Osteocyte (in vitro differentiated cells): ENCODE measurements around the gene ZSCAN30. TPM values are rescaled to one million over a fixed set of nuclear protein-coding genes. Genes with fewer than 3 reads are reported as not detected.

Source experiments
- DNase-seq: peaks from one replicate; pipeline ENCODE4 v3.0.0; 2021; ENCODE audit warnings: mixed read lengths; ENCODE audit not compliant: unreplicated experiment; ENCODE audit errors: extremely low spot score
- H3K27ac Mint-ChIP-seq: one replicate; pipeline ENCODE4 v1.8.0; 2021; ENCODE audit warnings: mild to moderate bottlenecking, mixed read lengths; ENCODE audit not compliant: unreplicated experiment
- H3K27me3 Mint-ChIP-seq: one replicate; pipeline ENCODE4 v1.8.0; 2021; ENCODE audit warnings: mixed read lengths; ENCODE audit not compliant: unreplicated experiment
- H3K36me3 Mint-ChIP-seq: one replicate; pipeline ENCODE4 v1.8.0; 2021; ENCODE audit warnings: mixed read lengths; ENCODE audit not compliant: unreplicated experiment
- H3K4me1 Mint-ChIP-seq: one replicate; pipeline ENCODE4 v1.8.0; 2021; ENCODE audit warnings: mixed read lengths; ENCODE audit not compliant: unreplicated experiment
- H3K4me3 Mint-ChIP-seq: one replicate; pipeline ENCODE4 v1.8.0; 2021; ENCODE audit warnings: mild to moderate bottlenecking, moderate library complexity, mixed read lengths; ENCODE audit not compliant: unreplicated experiment
- H3K9me3 Mint-ChIP-seq: one replicate; pipeline ENCODE4 v1.8.0; 2021; ENCODE audit warnings: mixed read lengths; ENCODE audit not compliant: unreplicated experiment
- total RNA-seq: library from RNA; stranded (reverse); gene quantifications from 2 replicates; pipeline ENCODE4 v1.2.1, GENCODE V29; 2021
- TF ChIP-seq, protein P1 (sequence below): fragments of 200-600 bp; sonication (generic); IDR thresholded peaks from 2 replicates; pipeline ENCODE4 v1.5.0; 2021; ENCODE audit warnings: antibody characterized with exemption, mild to moderate bottlenecking, moderate library complexity

ZSCAN30 gene
- total RNA-seq, 1 donor from 2014 or later, result 12.8 TPM

DNA sequence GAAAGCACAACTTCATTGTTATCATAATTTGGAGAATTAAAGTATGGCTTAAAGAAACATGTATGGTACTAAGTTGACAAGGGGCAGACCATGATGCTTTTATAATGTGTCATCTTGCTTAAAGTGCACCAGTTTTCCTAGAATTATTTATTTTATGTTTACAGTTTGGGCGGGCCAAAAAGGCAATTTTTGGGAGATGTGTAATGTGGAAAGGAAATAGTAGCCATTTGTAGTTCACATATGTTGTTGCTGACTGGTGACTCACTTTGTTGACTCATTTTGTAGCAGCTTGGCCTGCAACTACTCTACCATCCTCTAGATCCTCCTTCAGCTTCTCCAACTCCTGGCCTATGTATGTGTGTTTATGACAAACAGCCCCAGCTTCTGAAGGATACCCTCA lies 7.7 kb downstream of the ZSCAN30 start:
- H3K27me3 Mint-ChIP-seq, result no peaks in the 10 kb centered on the region
- DNase-seq, result no peak
- H3K4me3 Mint-ChIP-seq, result no peak overlapping the region
- TF ChIP-seq, protein P1, sequence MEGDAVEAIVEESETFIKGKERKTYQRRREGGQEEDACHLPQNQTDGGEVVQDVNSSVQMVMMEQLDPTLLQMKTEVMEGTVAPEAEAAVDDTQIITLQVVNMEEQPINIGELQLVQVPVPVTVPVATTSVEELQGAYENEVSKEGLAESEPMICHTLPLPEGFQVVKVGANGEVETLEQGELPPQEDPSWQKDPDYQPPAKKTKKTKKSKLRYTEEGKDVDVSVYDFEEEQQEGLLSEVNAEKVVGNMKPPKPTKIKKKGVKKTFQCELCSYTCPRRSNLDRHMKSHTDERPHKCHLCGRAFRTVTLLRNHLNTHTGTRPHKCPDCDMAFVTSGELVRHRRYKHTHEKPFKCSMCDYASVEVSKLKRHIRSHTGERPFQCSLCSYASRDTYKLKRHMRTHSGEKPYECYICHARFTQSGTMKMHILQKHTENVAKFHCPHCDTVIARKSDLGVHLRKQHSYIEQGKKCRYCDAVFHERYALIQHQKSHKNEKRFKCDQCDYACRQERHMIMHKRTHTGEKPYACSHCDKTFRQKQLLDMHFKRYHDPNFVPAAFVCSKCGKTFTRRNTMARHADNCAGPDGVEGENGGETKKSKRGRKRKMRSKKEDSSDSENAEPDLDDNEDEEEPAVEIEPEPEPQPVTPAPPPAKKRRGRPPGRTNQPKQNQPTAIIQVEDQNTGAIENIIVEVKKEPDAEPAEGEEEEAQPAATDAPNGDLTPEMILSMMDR, result no peak
- H3K9me3 Mint-ChIP-seq, result peaks cover 52% of the 10 kb centered on the region
- H3K36me3 Mint-ChIP-seq, result peaks cover 38% of the 10 kb centered on the region
- no peak overlapping the region for H3K27ac Mint-ChIP-seq
- peaks cover 4% of the 10 kb centered on the region for H3K4me1 Mint-ChIP-seq

DNA sequence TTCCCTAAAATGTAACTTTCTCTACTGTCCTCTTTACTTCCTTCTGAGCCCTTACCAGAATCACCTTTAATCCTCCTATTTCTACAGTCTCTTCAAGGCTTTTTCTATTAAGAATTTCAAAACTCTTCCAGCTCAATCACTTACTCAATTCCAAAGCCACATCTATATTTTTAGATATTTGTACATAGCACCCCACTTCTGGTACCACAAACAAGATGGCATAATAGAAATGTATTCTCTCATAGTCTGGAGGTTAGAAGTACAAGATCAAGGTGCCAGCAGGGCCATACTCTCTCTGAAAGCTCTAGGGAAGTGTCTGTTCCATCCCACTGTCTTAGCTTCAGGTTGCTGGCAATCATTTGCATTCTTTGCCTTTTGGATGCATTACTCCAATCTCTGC lies 11.1 kb downstream of the ZSCAN30 start:
- TF ChIP-seq, protein P1, result no peak
- peaks cover 4% of the 10 kb centered on the region for H3K4me1 Mint-ChIP-seq
- DNase-seq, result no peak
- peaks cover 25% of the 10 kb centered on the region for H3K36me3 Mint-ChIP-seq
- no peaks in the 10 kb centered on the region for H3K27me3 Mint-ChIP-seq
- no peak overlapping the region for H3K4me3 Mint-ChIP-seq
- peaks cover 56% of the 10 kb centered on the region for H3K9me3 Mint-ChIP-seq
- no peak overlapping the region for H3K27ac Mint-ChIP-seq

DNA sequence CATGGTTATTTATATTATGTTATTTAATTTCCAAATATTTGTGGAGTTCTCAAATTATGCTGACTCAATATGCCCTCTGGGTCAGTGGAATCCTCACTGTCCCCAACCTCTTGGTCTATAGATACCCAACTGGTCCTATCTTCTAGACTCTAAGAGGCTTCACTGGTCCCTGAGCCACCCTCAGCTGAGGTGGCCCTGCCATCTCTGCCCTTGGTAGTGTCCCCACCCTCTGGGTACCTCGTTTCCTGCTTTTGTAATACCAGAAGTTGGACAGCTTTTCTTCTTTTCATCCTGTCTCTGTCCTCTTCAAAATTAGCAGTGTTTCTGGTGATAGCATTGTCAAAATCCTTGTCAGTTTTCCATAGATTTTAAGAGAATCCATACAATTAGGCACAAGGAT lies 11.9 kb downstream of the ZSCAN30 start:
- H3K4me1 Mint-ChIP-seq, result peaks cover 4% of the 10 kb centered on the region
- peaks cover 27% of the 10 kb centered on the region for H3K36me3 Mint-ChIP-seq
- no peaks in the 10 kb centered on the region for H3K27me3 Mint-ChIP-seq
- H3K27ac Mint-ChIP-seq, result no peak overlapping the region
- peaks cover 62% of the 10 kb centered on the region for H3K9me3 Mint-ChIP-seq
- TF ChIP-seq, protein P1, result no peak
- DNase-seq, result no peak
- no peak overlapping the region for H3K4me3 Mint-ChIP-seq

DNA sequence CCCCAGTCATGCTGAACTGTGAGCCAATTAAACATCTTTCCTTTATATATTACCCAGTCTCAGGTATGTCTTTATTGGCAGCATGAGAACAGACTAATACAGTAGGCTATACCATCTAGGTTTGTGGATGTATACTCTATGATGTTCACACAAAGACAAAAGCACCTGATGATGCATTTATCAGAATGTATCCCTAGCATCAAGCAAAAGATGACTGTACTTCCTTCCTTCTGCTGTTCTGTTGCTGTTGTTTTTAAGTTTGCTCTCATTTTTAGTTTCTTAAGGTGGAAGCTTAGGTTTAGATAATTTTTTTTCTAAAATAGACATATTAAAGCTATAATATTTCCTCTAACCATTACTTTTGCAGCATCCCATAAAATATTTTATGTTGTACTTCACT lies 12.4 kb downstream of the ZSCAN30 start:
- TF ChIP-seq, protein P1, result no peak
- Mint-ChIP-seq H3K27me3 (no peaks in the 10 kb centered on the region), H3K9me3 (peaks cover 63% of the 10 kb centered on the region), H3K36me3 (peaks cover 30% of the 10 kb centered on the region), H3K4me3 (no peak overlapping the region), H3K27ac (no peak overlapping the region), H3K4me1 (peaks cover 2% of the 10 kb centered on the region)
- DNase-seq, result no peak

DNA sequence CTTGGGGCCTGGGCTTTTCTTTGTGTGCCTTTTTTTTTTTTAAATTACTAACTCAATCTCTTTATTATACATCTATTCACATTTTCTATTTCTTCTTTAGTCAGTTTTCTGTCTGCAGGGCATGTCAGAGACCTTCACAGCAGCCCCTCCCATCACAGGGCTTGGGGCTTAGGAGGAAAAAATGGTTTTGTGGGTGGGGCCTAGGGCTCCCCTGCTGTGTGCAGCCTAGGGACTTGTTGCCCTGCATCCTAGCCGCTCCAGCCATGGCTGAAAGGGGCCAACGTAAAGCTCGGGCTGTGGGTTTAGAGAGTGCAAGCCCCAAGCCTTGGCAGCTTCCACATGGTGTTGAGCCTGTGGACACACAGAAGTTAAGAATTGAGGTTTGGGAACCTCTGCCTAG lies 13.8 kb downstream of the ZSCAN30 start:
- peaks cover 64% of the 10 kb centered on the region for H3K9me3 Mint-ChIP-seq
- no peak overlapping the region for H3K27ac Mint-ChIP-seq
- TF ChIP-seq, protein P1, result no peak
- DNase-seq, result no peak
- H3K27me3 Mint-ChIP-seq, result no peaks in the 10 kb centered on the region
- peaks cover 28% of the 10 kb centered on the region for H3K36me3 Mint-ChIP-seq
- no peaks in the 10 kb centered on the region for H3K4me1 Mint-ChIP-seq
- H3K4me3 Mint-ChIP-seq, result no peak overlapping the region
